Measurements from ENCODE around the gene AGBL3. TPM values are rescaled to one million over a fixed set of nuclear protein-coding genes. Genes with fewer than 3 reads are reported as not detected.

AGBL3 gene
- polyA plus RNA-seq, 3 donors, result 0.03 to 0.20 (median 0.12) TPM

DNA sequence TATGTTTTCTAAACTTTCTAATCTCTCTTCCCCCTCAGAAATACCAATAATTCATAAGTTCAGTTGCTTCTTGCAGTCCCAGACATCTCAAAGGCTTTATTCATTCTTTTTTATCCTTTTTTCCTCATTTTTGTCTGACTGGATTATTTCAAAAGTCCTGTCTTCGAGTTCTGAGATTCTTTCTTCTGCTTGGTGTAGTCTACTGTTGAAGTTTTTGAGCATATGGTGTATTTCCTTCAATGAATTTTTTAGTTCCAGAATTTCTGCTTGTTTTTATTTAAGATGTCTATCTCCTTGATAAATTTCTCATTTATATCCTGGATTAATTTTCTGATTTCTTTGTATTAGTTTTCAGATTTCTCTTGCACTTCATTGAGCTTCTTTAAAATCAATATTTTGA is 170.0 kb downstream of the AGBL3 start:
- DNase-seq, result no peak
- intact Hi-C loops (cut with micrococcal nuclease), result no loop called here
- Mint-ChIP-seq H3K27me3 (ENCODE audit: low read depth in 3 of 3) (no peaks in the 10 kb centered on the region), H3K4me3 (no peak overlapping the region), H3K27ac (no peak overlapping the region), H3K36me3 (peaks cover 49 to 74% of the 10 kb centered on the region in 2 donors), H3K9me3 (peaks cover 20 to 47% (median 29%) of the 10 kb centered on the region in 7 donors), H3K4me1 (peaks cover 42% of the 10 kb centered on the region)
- Histone ChIP-seq H2AFZ (ENCODE audit: insufficient read depth, low read depth, low read length, poor library complexity, severe bottlenecking) (no peak overlapping the region), H3K27ac (ENCODE audit: low read depth in 1 of 2, low read length in 2 of 2) (no peak overlapping the region), H3K4me1 (ENCODE audit: control insufficient read depth in 1 of 2, insufficient read depth in 2 of 2, low read length in 2 of 2) (peaks cover 36 to 44% of the 10 kb centered on the region in 2 donors), H3K79me2 (ENCODE audit: insufficient read depth, low read length) (peaks cover 79% of the 10 kb centered on the region), H3K9me3 (replicated peaks in 1 of 2; ENCODE audit: control insufficient read depth in 1 of 2, insufficient read depth in 1 of 2, low read length in 2 of 2) (peaks cover 13 to 22% of the 10 kb centered on the region in 2 donors), H3K36me3 (replicated peaks in 1 of 2; ENCODE audit: control insufficient read depth in 1 of 2, insufficient read depth in 2 of 2, low read length in 2 of 2) (peaks cover 0 to 33% of the 10 kb centered on the region in 2 donors), H3K4me3 (replicated peaks in 1 of 3; ENCODE audit: low read depth in 2 of 3, low read length in 3 of 3) (no peak overlapping the region), H3K9ac (ENCODE audit: insufficient read depth, low read length, poor library complexity, severe bottlenecking) (no peak overlapping the region), H3K4me2 (replicated peaks; ENCODE audit: extremely low read depth, low read length, poor library complexity, severe bottlenecking) (no peak overlapping the region), H3K27me3 (ENCODE audit: control insufficient read depth in 2 of 2, insufficient read depth in 2 of 2, low read length in 2 of 2) (no peaks in the 10 kb centered on the region), H4K20me1 (ENCODE audit: insufficient read depth, low read length) (peaks cover 19% of the 10 kb centered on the region)
- WGBS (ENCODE audit: insufficient coverage), result no CpG with 5 or more reads among the region's 1 CpG
- no peak for TF ChIP-seq CTCF (IDR thresholded peaks at IDR 0.05)

DNA sequence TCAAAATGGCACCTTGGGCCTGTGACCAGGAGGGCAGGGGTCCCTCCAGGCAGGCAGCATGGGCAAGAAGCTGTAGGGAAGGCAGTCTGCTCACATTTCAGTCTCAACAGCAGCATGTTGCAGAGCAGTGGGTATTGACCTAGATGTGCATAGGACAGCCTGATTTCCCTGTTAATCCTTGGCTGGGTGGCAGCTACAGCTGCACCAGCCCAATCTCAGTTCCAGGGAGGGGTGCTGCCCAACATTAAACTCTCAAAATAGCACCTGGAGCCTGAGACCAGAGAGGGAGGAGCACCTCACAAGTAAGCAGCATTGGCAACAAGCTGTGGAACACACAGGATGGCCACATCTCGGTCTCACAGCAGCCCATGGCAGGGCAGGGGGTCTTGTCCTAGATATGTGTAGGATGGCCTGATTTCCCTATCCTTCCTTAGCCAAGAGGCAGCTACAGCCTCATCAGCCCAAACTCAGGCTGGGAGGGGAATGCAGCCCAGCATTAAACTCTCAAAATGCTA is 171.9 kb downstream of the AGBL3 start:
- Histone ChIP-seq H3K4me2 (replicated peaks; ENCODE audit: extremely low read depth, low read length, poor library complexity, severe bottlenecking) (no peak overlapping the region), H4K20me1 (ENCODE audit: insufficient read depth, low read length) (peaks cover 29% of the 10 kb centered on the region), H3K27ac (ENCODE audit: low read depth in 1 of 2, low read length in 2 of 2) (peak overlapping the region in 1 of 2 donors; percentile 82), H2AFZ (ENCODE audit: insufficient read depth, low read depth, low read length, poor library complexity, severe bottlenecking) (no peak overlapping the region), H3K79me2 (ENCODE audit: insufficient read depth, low read length) (peaks cover 81% of the 10 kb centered on the region), H3K9me3 (replicated peaks in 1 of 2; ENCODE audit: control insufficient read depth in 1 of 2, insufficient read depth in 1 of 2, low read length in 2 of 2) (peaks cover 13 to 22% of the 10 kb centered on the region in 2 donors), H3K9ac (ENCODE audit: insufficient read depth, low read length, poor library complexity, severe bottlenecking) (no peak overlapping the region), H3K36me3 (replicated peaks in 1 of 2; ENCODE audit: control insufficient read depth in 1 of 2, insufficient read depth in 2 of 2, low read length in 2 of 2) (peaks cover 0 to 39% of the 10 kb centered on the region in 2 donors), H3K4me3 (replicated peaks in 1 of 3; ENCODE audit: low read depth in 2 of 3, low read length in 3 of 3) (no peak overlapping the region), H3K27me3 (ENCODE audit: control insufficient read depth in 2 of 2, insufficient read depth in 2 of 2, low read length in 2 of 2) (no peaks in the 10 kb centered on the region), H3K4me1 (ENCODE audit: control insufficient read depth in 1 of 2, insufficient read depth in 2 of 2, low read length in 2 of 2) (peaks cover 32 to 36% of the 10 kb centered on the region in 2 donors)
- peaks cover 50 to 73% of the 10 kb centered on the region in 2 donors for H3K36me3 Mint-ChIP-seq
- intact Hi-C loops (cut with micrococcal nuclease), result no loop called here
- no peak for DNase-seq
- H3K27me3 Mint-ChIP-seq (ENCODE audit: low read depth in 3 of 3), result no peaks in the 10 kb centered on the region
- TF ChIP-seq CTCF (IDR thresholded peaks at IDR 0.05), result no peak
- H3K27ac Mint-ChIP-seq, result peak overlapping the region in 2 of 7 donors; percentile 30 to 52
- H3K4me3 Mint-ChIP-seq, result no peak overlapping the region
- peaks cover 37% of the 10 kb centered on the region for H3K4me1 Mint-ChIP-seq
- no CpG with 5 or more reads among the region's 1 CpG for WGBS (ENCODE audit: insufficient coverage)
- peaks cover 20 to 45% (median 32%) of the 10 kb centered on the region in 7 donors for H3K9me3 Mint-ChIP-seq
